WTC11 (cell line): ENCODE measurements around the gene DHDDS. TPM values are rescaled to one million over a fixed set of nuclear protein-coding genes. Genes with fewer than 3 reads are reported as not detected.

Source experiments
- AFF4 ChIP-seq: sonication (generic); formaldehyde crosslinking; IDR thresholded peaks from 2 replicates; pipeline ENCODE4 v1.8.1; 2023; ENCODE audit warnings: mild to moderate bottlenecking, missing genetic modification reagents, borderline replicate concordance
- ATF6 ChIP-seq: sonication (generic); formaldehyde crosslinking; IDR thresholded peaks from 2 replicates; pipeline ENCODE4 v1.8.1; 2023; ENCODE audit warnings: mild to moderate bottlenecking, missing genetic modification reagents
- CBFB ChIP-seq: sonication (generic); formaldehyde crosslinking; IDR thresholded peaks from 2 replicates; pipeline ENCODE4 v1.8.1; 2022; ENCODE audit warnings: mild to moderate bottlenecking, low read depth, missing genetic modification reagents
- E2F5 ChIP-seq: sonication (generic); formaldehyde crosslinking; IDR thresholded peaks from 2 replicates; pipeline ENCODE4 v1.8.1; 2022; ENCODE audit warnings: mild to moderate bottlenecking, moderate library complexity, missing genetic modification reagents
- EMX1 ChIP-seq: fragments of 250-450 bp; sonication (Bioruptor Pico); IDR thresholded peaks from 2 replicates; pipeline ENCODE4 v1.8.0; 2021; ENCODE audit warnings: mild to moderate bottlenecking
- ESRRA ChIP-seq: sonication (generic); formaldehyde crosslinking; IDR thresholded peaks from 2 replicates; pipeline ENCODE4 v1.8.1; 2022; ENCODE audit warnings: mild to moderate bottlenecking, missing genetic modification reagents, borderline replicate concordance
- ETV6 ChIP-seq: sonication (generic); formaldehyde crosslinking; IDR thresholded peaks from 2 replicates; pipeline ENCODE4 v1.8.1; 2022; ENCODE audit warnings: mild to moderate bottlenecking, missing genetic modification reagents
- JUN ChIP-seq: sonication (generic); formaldehyde crosslinking; IDR thresholded peaks from 2 replicates; pipeline ENCODE4 v1.8.0; 2023; ENCODE audit warnings: mild to moderate bottlenecking, missing genetic modification reagents
- NFE2L1 ChIP-seq: sonication (generic); formaldehyde crosslinking; IDR thresholded peaks from 2 replicates; pipeline ENCODE4 v1.8.1; 2023; ENCODE audit warnings: missing genetic modification reagents
- NR3C1 ChIP-seq: sonication (generic); formaldehyde crosslinking; conservative IDR thresholded peaks from 2 replicates; pipeline ENCODE4 v1.8.1; 2023; ENCODE audit warnings: low read depth, mild to moderate bottlenecking, missing genetic modification reagents
- PREB ChIP-seq: sonication (generic); formaldehyde crosslinking; IDR thresholded peaks from 2 replicates; pipeline ENCODE4 v1.8.1; 2022; ENCODE audit warnings: mild to moderate bottlenecking, missing genetic modification reagents, moderate library complexity, borderline replicate concordance
- PRRX2 ChIP-seq: fragments of 250-450 bp; sonication (Bioruptor Pico); IDR thresholded peaks from 2 replicates; pipeline ENCODE4 v1.8.0; 2021; ENCODE audit warnings: mild to moderate bottlenecking
- RELA ChIP-seq: sonication (generic); formaldehyde crosslinking; IDR thresholded peaks from 2 replicates; pipeline ENCODE4 v1.8.1; 2022; ENCODE audit warnings: missing genetic modification reagents, mild to moderate bottlenecking, borderline replicate concordance
- SOX15 ChIP-seq: fragments of 250-450 bp; sonication (Bioruptor Pico); IDR thresholded peaks from 2 replicates; pipeline ENCODE4 v1.9.0; 2021; ENCODE audit warnings: mild to moderate bottlenecking
- TCF7 ChIP-seq: sonication (generic); formaldehyde crosslinking; IDR thresholded peaks from 2 replicates; pipeline ENCODE4 v1.8.0; 2022; ENCODE audit warnings: mild to moderate bottlenecking, low read depth, missing genetic modification reagents, moderate library complexity
- TEAD1 ChIP-seq: sonication (generic); formaldehyde crosslinking; IDR thresholded peaks from 2 replicates; pipeline ENCODE4 v1.8.0; 2022; ENCODE audit warnings: mild to moderate bottlenecking, missing genetic modification reagents
- ZNF232 ChIP-seq: sonication (generic); formaldehyde crosslinking; IDR thresholded peaks from 2 replicates; pipeline ENCODE4 v1.8.0; 2022; ENCODE audit warnings: mild to moderate bottlenecking, missing genetic modification reagents
- ZNF281 ChIP-seq: sonication (generic); formaldehyde crosslinking; IDR thresholded peaks from 2 replicates; pipeline ENCODE4 v1.8.0; 2023; ENCODE audit warnings: mild to moderate bottlenecking, missing genetic modification reagents
- ZNF317 ChIP-seq: sonication (generic); formaldehyde crosslinking; IDR thresholded peaks from 2 replicates; pipeline ENCODE4 v1.8.1; 2023; ENCODE audit warnings: low read depth, mild to moderate bottlenecking, moderate library complexity, missing genetic modification reagents, borderline replicate concordance
- ZNF425 ChIP-seq: fragments of 250-450 bp; sonication (Bioruptor Pico); conservative IDR thresholded peaks from 2 replicates; pipeline ENCODE4 v1.9.0; 2021; ENCODE audit warnings: mild to moderate bottlenecking
- ZNF532 ChIP-seq: fragments of 250-450 bp; sonication (Bioruptor Pico); IDR thresholded peaks from 2 replicates; pipeline ENCODE4 v1.9.0; 2021; ENCODE audit warnings: mild to moderate bottlenecking, borderline replicate concordance
- total RNA-seq: library from RNA; stranded (reverse); gene quantifications from 3 replicates; pipeline ENCODE4 v1.2.3, GENCODE V29; 2021

The DHDDS gene
- total RNA-seq, 1 experiment from 2014 or later: 55.4 TPM

GRCh38 chr1:26472320-26472900 lies 40.3 kb downstream of the DHDDS start, which contains the start of gene HMGN2 (continued):
- TF ChIP-seq ZNF281 (CRISPR knock-in tag) (no peak), ZNF317 (CRISPR knock-in tag) (0 out of 2 replicates have a peak, but pooled peaks have one; percentile 19), SOX15 (CRISPR knock-in tag) (no peak), NR3C1 (CRISPR knock-in tag) (no peak), ZNF532 (CRISPR knock-in tag) (peak; percentile 91), AFF4 (0 out of 2 replicates have a peak, but pooled peaks have one; percentile 60), PREB (CRISPR knock-in tag) (no peak), ATF6 (CRISPR knock-in tag) (no peak), ETV6 (CRISPR knock-in tag) (no peak), ZNF232 (no peak), PRRX2 (CRISPR knock-in tag) (0 out of 2 replicates have a peak, but pooled peaks have one; percentile 43), ESRRA (no peak), TEAD1 (no peak; the same call in none of the 2 replicates), EMX1 (CRISPR knock-in tag) (peak; percentile 77), ZNF425 (CRISPR knock-in tag) (0 out of 2 replicates have a peak, but pooled peaks have one; percentile 50), RELA (CRISPR knock-in tag) (peak; percentile 36; the same call in 1 of the 2 replicates), JUN (0 out of 2 replicates have a peak, but pooled peaks have one; percentile 16), TCF7 (CRISPR knock-in tag) (no peak), CBFB (CRISPR knock-in tag) (no peak), NFE2L1 (no peak), E2F5 (CRISPR knock-in tag) (no peak)
